HG02970 (cell line): ENCODE results near the gene USO1.
"Not testable (repeated sequence)": the region's sequence is repeated elsewhere in the genome, so short reads cannot be mapped to it uniquely, and the experiment has no call there.

Experiments used
- ATAC-seq: cut with Tn5 transposase; IDR thresholded peaks from one replicate; pipeline ENCODE4 v1.9.1; 2021; ENCODE audit warnings: mild to moderate bottlenecking, moderate library complexity, moderate number of reproducible peaks; ENCODE audit not compliant: unreplicated experiment, low FRiP score

Gene USO1

DNA sequence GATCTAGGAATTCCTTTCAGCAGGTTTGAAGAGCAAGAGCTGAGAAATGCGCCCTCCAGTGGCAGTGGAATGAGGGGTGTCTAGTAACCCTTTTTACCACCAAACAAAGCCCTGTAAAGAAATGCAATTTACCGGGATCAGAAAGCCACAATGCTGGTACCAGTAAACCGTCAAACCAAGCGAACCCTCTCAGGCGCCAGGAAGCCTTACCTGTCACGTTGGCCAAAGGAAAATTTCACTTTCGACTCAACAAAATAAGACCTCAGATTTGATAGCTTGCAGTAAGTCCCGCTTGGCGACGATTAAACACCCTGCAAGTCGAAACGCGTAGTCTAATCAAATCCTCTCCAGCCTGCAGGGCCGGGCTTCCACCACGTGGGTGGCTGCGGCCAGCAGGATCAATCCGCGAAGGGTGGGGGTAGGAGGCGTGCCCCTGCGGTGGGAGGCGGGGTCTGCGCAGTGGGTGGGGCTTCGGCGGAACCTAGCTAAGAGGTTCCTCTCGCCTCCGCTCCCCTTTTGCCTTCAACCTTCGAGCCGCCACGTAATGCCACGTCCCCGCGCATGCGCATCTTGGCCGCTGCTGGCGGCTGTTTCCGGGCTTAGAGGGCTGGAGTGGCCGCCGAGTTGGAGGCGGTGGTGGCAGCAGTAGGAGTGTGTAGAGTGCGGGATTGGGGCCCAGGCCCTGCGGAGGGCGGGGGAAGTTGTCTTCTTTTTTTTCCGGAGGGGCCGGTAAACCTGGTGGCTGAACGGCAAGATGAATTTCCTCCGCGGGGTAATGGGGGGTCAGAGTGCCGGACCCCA lies at the start of gene USO1:
Gene USO1 (plus strand): TSS at position 512 of the 801 bp plus-strand sequence. CDS start 243 bp downstream, at position 755.
- peak; percentile 88 for ATAC-seq

DNA sequence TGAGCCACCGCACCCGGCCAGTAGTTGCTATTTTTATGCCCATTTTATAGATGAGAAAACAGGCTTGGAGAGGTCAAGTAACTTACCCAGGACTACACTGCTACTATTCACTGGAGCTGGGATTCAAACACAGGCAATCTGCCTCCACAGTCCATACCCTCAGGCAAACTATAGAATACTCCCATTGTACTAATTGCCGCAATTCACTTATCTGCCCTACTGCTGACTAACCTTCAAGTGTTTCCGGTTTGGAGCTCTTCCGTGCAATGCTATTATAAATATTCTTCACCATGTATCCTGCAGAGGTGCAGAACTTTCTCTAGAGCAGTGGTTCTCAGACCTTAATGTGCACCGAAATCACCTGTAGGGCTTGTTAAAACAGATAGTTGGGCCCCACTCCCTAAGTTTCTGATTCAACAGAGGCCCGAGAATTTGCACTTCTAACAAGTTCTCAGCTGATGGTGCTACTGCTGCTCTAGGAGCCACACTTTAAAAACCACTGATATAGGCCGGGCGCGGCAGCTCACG lies 49.3 kb upstream of the USO1 start:
- no peak for ATAC-seq

DNA sequence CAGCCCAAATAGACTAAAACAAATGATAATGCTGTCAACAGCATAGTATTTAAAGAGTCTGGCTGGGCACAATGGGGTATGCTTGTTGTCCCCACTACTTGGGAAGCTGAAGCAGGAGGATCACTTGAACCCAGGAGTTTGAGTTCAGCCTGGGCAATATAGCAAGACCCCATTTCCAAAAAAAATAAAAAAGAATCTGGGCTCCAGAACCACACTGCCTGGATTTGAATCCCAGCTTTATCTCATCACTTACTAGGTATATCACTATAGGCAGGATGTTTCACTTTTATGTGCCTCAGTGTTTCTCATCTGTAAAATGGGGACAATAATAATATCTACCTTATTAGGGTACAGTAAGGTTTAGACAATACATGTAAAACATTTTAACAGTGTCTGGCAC lies 45.9 kb upstream of the USO1 start:
- no peak for ATAC-seq

DNA sequence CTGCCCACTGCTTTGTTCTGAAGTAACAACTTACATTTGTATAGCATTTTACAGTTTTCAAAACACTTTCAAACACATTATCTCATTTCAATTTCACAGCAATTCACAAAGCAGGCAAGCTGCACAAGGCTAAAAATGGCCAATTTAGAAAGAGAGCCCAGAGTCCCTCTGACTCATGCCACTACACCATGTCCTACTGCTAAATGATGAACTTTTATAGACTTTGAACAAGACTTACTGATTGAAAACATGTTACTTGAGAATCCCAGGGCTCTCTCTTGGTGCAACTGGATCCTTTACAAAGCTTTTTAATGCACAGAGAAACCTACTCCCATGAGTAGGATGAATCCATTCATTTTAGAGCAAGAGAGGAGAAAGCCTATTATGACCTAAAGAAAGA lies 45.4 kb upstream of the USO1 start:
- no peak for ATAC-seq

DNA sequence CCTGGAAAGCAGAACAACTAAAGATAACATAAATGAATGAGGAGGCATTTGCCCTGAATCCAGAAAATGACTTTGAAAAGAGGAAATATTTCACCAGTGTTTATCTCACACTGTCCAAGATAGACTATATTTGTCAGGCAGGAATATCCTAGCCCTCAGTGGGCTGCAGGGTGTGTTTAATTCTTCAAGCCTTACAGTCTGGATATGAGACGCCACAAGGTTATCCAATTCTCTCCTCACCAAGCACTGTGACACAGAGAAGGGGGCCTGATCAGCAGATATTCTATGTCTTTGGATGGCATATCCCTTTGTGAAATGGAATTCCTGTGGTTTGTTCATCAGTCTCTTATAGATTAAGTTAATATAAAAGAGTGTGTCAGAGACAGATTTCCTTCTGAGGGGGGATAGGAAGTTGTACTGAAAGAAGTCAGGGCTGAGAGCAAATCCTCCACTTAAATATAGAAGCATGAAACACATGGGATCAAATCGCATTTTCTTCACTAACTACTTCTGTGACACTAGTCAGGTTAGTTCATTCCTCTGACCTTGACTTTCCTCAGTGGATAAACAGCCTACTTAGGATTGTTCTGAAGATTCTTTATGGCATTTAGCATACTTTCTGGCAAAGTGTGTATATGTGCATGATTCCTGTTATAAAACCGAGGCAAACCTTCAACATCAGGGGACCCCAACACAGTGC lies 44.4 kb upstream of the USO1 start:
- ATAC-seq, result no peak

- no peak for ATAC-seq
Observed at GRCh38 chr4:75683482-75684155, 40.8 kb upstream of the USO1 start.

GRCh38 chr4:75685546-75686189 lies 38.7 kb upstream of the USO1 start:
- no peak for ATAC-seq

DNA sequence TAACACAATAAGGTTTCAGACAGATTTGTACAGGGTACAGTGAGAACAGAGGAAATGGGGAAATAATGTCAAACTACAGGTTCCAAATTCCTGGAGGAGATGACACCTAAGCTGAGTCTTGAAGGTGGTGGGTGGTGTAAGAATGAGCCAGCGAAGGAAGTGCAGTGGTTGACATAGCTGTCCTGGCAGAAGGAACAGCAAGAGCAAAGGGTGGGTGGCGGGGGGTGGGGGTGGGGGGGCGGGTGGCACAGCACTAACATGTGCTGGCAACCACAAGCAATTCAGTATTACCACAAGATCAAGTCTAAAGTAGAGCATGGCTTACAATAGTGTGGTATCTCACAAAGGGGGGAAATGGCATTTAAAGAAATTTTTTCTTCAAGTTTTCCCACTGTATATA lies 38.0 kb upstream of the USO1 start:
- no peak for ATAC-seq

DNA sequence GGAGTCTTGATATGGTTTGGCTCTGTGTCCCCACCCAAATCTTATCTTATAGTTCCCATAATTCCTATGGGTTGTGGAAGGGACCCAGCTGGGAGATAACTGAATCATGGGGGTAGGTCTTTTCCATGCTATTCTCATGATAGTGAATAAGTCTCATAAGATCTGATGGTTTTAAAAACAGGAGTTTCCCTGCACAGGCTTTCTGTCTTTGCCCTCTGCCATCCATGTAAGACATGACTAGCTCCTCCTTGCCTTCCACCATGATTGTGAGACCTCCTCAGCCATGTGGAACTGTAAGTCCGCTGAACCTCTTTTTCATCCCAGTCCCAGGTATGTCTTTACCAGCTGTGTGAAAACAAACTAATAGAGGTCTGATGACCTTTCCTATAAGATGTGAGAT lies 37.3 kb upstream of the USO1 start:
- not testable (repeated sequence) for ATAC-seq

DNA sequence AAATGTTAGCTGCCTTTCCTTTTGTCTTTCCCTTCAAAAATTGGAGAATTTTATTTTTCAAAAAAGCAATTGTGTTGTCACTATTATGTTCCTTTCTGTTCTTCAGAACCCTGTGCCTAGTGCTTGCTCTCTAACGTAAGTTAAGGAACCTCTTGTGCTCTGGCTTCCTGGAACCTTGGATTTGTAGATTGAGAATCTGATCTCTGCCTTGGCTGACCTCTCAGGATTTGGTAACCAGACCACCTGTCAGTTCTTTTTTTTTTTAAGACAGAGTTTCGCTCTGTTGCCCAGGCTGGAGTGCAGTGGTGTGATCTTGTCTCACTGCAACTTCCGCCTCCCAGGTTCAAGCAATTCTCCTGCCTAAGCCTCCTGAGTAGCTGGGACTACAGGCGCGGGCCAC lies 32.3 kb upstream of the USO1 start:
- not testable (repeated sequence) for ATAC-seq

- ATAC-seq, result no peak
Observed at GRCh38 chr4:75696071-75696470, 28.3 kb upstream of the USO1 start.

- ATAC-seq, result no peak
Observed at GRCh38 chr4:75696581-75696980, 27.8 kb upstream of the USO1 start.

DNA sequence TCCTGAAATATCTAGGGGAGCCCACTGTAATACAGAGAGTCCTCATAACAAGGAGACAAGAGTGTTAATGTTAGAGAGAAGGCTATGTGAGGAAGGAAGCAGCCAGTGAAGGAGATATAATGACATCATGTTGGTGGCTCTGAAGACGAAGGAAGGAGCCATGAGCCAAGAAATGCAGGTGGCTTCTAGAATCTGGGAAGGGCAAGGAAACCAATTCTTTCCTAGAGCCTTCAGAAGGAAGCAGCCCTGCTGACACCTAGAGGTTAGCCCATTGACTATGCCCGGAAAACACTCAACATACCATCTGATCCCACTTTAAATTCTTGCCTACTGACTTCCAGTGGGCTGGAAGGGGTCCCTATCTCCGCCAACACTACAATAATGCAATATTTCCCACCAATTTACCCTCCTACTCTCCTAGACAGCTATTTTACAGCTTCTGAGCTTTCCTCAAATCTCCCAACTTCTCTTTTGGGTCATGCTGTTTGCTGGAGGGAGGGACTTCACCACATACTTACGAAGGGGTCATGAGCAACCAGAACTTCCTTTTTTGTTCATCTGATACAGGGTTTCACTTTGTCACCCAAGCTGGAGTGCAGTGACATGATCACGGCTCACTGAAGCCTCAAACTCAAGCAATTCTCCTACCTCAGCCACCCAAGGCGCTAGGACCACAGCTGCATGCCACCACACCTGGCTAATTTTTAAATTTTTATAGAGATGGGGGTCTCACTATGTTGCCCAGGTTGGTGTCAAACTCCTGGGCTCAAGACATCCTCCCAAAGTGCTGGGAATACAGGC lies 26.0 kb upstream of the USO1 start:
- peak; percentile 86 for ATAC-seq

- peak; percentile 32 for ATAC-seq
Observed at GRCh38 chr4:75698963-75699228, 25.5 kb upstream of the USO1 start.

DNA sequence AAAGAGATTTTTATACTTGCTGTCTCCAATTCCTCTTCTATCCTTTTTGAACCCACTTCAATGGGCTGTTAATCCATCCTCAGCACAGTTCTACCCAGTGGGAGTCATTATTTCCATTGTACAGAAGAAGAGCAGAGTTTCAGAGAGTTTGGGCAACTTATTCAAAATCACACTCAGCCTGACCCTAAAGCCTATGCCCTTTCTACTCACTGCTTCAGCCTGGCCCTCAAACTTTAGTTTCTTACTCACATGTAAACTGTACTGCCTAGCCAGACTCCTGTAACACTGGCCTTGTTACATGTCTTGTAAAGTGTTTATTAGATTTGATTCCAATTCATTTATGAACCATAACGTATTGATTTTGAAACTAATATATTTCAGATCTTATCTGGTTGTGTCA lies 25.1 kb upstream of the USO1 start:
- ATAC-seq, result no peak

GRCh38 chr4:75702919-75703411 lies 21.4 kb upstream of the USO1 start:
- ATAC-seq, result no peak

- ATAC-seq, result no peak
Observed at GRCh38 chr4:75705198-75705977, 19.0 kb upstream of the USO1 start.

GRCh38 chr4:75708218-75708691 lies 16.1 kb upstream of the USO1 start:
- ATAC-seq, result no peak

DNA sequence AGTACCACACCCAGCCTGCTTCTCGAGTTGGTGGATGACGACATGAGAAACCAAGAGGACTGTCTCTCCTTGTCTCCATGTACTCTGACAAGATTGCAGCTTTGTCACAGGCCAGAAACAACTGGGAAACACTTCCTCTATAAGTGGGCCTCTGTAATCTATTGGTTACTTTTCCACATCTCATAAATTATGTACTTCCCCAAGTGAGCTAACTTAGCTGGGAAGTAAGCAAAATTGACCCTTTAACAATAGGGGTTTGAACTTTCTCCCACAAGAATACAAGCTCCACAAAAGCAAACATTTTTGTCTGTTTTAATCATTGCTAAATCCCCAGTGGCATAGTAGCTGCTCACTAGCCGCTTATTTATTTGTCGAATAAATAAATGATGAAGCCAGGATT lies 14.1 kb upstream of the USO1 start:
- no peak for ATAC-seq
